ENCODE results near the gene ADGRV1. TPM values are rescaled to one million over a fixed set of nuclear protein-coding genes. Genes with fewer than 3 reads are reported as not detected.
"Not testable (repeated sequence)": the region's sequence is repeated elsewhere in the genome, so short reads cannot be mapped to it uniquely, and the experiment has no call there.

ADGRV1 gene
- total and polyA plus RNA-seq, 8 donors: 0.75 to 10.3 (median 4.0) TPM

DNA sequence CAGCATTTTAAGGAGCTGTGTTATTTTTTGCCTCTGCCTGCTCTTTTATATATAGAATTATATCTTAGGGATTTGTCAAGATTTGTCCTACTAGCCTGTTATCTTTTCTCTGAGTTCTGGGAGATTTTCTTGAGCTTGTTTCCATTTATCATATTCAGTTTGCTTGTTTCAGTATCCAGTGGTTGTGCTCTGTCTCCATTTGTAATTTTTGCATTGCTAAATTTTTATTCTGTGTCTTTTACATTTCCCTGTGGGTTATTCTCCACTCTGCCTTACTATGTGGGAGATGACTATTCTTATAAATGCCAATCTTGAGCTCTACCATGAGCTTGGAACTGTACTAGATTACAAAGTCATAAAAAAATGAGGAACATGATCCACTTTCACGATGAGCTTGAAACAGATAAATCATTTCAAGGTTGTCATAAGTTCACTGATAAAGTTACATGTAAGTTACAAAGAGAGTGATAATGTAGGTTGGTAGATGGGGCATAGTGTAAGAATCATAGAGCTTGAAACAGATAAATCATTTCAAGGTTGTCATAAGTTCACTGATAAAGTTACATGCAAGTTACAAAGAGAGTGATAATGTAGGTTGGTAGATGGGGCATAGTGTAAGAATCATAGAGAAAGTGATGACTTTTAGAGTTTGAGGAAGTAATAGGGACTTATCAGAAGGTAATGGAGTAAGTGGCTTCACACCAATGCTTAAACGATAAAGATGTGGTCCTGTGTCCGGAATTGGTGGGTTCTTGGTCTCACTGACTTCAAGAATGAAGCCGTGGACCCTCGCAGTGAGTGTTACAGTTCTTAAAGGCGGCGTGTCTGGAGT is 287.3 kb downstream of the ADGRV1 start:
- no peaks in the 10 kb centered on the region for H3K27me3 ChIP-seq
- no peak overlapping the region for H3K27ac ChIP-seq
- intact Hi-C loops (cut with DNase I; ENCODE audit: low total_unique reads): no loop called here
- H3K36me3 ChIP-seq: no peaks in the 10 kb centered on the region
- WGBS, 5 donors: 83 to 94% (median 91%) methylated on average over 7 of the region's 7 CpGs
- H3K4me3 ChIP-seq: no peak overlapping the region
- H3K9me3 ChIP-seq: no peaks in the 10 kb centered on the region
- TF ChIP-seq, protein P1, sequence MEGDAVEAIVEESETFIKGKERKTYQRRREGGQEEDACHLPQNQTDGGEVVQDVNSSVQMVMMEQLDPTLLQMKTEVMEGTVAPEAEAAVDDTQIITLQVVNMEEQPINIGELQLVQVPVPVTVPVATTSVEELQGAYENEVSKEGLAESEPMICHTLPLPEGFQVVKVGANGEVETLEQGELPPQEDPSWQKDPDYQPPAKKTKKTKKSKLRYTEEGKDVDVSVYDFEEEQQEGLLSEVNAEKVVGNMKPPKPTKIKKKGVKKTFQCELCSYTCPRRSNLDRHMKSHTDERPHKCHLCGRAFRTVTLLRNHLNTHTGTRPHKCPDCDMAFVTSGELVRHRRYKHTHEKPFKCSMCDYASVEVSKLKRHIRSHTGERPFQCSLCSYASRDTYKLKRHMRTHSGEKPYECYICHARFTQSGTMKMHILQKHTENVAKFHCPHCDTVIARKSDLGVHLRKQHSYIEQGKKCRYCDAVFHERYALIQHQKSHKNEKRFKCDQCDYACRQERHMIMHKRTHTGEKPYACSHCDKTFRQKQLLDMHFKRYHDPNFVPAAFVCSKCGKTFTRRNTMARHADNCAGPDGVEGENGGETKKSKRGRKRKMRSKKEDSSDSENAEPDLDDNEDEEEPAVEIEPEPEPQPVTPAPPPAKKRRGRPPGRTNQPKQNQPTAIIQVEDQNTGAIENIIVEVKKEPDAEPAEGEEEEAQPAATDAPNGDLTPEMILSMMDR (IDR thresholded peaks at IDR 0.05): no peak
- TF ChIP-seq POLR2AphosphoS5 (IDR thresholded peaks at IDR 0.05) (no peak), POLR2A (IDR thresholded peaks at IDR 0.05) (no peak), EP300 (IDR thresholded peaks at IDR 0.05) (no peak)
- no peak for DNase-seq
- H3K4me1 ChIP-seq: no peaks in the 10 kb centered on the region

DNA sequence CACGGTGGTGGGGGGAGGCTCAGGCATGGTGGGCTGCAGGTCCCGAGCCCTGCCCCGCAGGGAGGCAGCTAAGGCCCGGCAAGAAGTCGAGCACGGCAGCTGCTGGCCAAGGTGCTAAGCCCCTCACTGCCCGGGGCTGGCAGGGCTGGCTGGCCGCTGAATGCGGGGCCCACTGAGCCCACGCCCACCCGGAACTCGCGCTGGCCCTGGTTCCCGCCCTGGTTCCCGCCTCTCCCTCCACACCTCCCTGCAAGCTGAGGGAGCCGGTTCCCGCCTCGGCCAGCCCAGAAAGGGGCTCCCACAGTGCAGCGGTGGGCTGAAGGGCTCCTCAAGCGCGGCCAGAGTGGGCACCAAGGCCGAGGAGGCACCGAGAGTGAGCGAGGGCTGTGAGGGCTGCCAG is 289.0 kb downstream of the ADGRV1 start:
- 92 to 98% (median 96%) methylated on average over 15 to 24 of the region's 24 CpGs for WGBS, 5 donors
- H3K4me1 ChIP-seq; DNase-seq; H3K9me3 ChIP-seq; H3K27ac ChIP-seq; H3K36me3 ChIP-seq; H3K4me3 ChIP-seq; intact Hi-C loops (cut with DNase I; ENCODE audit: low total_unique reads); H3K27me3 ChIP-seq: not testable (repeated sequence)

DNA sequence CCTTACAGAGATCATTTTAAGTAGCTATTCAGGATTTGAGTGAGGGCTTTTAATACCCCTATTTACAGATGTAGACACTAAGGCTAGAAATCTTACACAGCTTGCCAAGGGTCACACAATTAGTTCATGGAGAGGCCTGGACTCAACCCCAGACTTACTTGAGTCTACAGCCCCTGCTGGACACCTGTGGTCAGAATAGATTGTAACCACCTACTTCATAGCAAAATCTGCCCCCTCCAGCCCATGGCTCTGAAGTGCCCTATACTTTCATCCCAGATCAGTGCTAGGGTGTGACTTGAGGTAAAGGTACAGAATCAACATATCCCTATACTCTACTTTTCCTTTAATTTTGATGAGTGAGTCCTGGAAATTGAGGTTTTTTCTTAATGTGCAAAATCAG is 291.3 kb downstream of the ADGRV1 start:
- Histone ChIP-seq H3K9me3 (no peaks in the 10 kb centered on the region), H3K27ac (no peak overlapping the region), H3K4me1 (no peaks in the 10 kb centered on the region), H3K4me3 (no peak overlapping the region), H3K27me3 (no peaks in the 10 kb centered on the region), H3K36me3 (no peaks in the 10 kb centered on the region)
- no peak for DNase-seq
- intact Hi-C loops (cut with DNase I; ENCODE audit: low total_unique reads): no loop called here
- TF ChIP-seq POLR2AphosphoS5 (IDR thresholded peaks at IDR 0.05) (no peak), EP300 (IDR thresholded peaks at IDR 0.05) (no peak), POLR2A (IDR thresholded peaks at IDR 0.05) (no peak)
- TF ChIP-seq, protein P1 (IDR thresholded peaks at IDR 0.05): no peak

DNA sequence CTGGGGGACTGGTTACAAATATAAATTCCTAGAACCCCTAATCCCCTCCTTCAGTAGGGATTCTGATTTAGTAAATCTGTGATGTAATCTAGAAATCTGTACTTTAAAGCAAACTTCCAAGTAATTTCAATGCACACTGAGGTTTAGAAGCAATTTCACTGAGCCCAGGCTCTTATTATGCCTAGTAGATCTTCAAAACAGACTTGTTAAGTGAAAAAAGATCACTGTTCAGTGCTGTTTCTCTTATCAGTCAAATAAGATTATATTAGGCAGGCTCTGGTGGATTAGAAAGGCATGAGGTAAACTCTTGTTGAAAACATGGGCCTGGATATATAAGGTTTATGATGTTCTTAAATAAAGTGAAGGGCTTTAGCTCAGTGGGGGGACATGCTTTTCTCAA is 293.9 kb downstream of the ADGRV1 start:
- Histone ChIP-seq H3K4me3 (no peak overlapping the region), H3K27me3 (no peaks in the 10 kb centered on the region), H3K27ac (no peak overlapping the region), H3K9me3 (no peaks in the 10 kb centered on the region), H3K36me3 (no peaks in the 10 kb centered on the region), H3K4me1 (no peaks in the 10 kb centered on the region)
- TF ChIP-seq POLR2AphosphoS5 (IDR thresholded peaks at IDR 0.05): no peak
- no peak for TF ChIP-seq POLR2A (IDR thresholded peaks at IDR 0.05)
- TF ChIP-seq, protein P1 (IDR thresholded peaks at IDR 0.05): no peak
- TF ChIP-seq EP300 (IDR thresholded peaks at IDR 0.05): no peak
- intact Hi-C loops (cut with DNase I; ENCODE audit: low total_unique reads): no loop called here
- no peak for DNase-seq

DNA sequence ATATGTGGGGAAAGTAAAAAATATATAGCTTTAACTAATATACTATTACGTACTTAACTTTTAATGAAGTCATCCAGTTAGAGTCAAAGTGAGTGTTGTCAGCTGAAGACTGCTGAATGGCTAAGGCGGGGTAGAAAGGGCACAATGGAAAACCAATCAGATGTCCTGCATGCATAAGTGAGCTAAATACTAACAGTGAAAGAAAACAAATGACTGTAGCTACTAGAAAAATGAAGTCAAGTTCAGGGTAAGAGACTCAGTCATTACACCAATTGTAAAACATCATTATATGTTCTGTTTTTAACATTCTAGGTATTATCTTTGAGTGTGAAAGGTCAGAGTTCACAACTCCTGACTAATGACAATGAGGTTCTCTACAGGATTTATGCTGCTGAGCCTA is 295.2 kb downstream of the ADGRV1 start:
- WGBS, 5 donors: 87 to 96% (median 93%) methylated on average over 2 of the region's 2 CpGs
- TF ChIP-seq POLR2AphosphoS5 (IDR thresholded peaks at IDR 0.05) (no peak), EP300 (IDR thresholded peaks at IDR 0.05) (no peak), POLR2A (IDR thresholded peaks at IDR 0.05) (no peak)
- TF ChIP-seq, protein P1 (IDR thresholded peaks at IDR 0.05): no peak
- DNase-seq: no peak
- H3K36me3 ChIP-seq: no peaks in the 10 kb centered on the region
- no peaks in the 10 kb centered on the region for H3K4me1 ChIP-seq
- H3K9me3 ChIP-seq: no peaks in the 10 kb centered on the region
- intact Hi-C loops (cut with DNase I; ENCODE audit: low total_unique reads): no loop called here
- H3K27ac ChIP-seq: no peak overlapping the region
- H3K4me3 ChIP-seq: no peak overlapping the region
- H3K27me3 ChIP-seq: no peaks in the 10 kb centered on the region

Data from stomach (tissue), 9 donors.